MM.1S (cell line): ENCODE data around the gene CDC34.

Experiments
- DNase-seq: peaks from one replicate; pipeline ENCODE4 v3.0.0-alpha.2; 2015
- H2AFZ ChIP-seq: fragments of 300-600 bp; sonication (generic); 2 replicates; pipeline ENCODE4 v1.6.0; 2016; ENCODE audit warnings: antibody characterized with exemption, low read length
- H3F3A ChIP-seq: fragments of 300-600 bp; sonication (generic); 2 replicates; pipeline ENCODE4 v1.6.1; 2016; ENCODE audit warnings: mild to moderate bottlenecking, antibody characterized with exemption, low read length, moderate library complexity, mixed read lengths; ENCODE audit not compliant: insufficient read depth
- H3K27ac ChIP-seq: fragments of 300-600 bp; sonication (generic); 2 replicates; pipeline ENCODE4 v1.5.1; 2016; ENCODE audit warnings: mild to moderate bottlenecking, low read length
- H3K27me3 ChIP-seq: fragments of 300-600 bp; sonication (generic); replicated peaks from 2 replicates; pipeline ENCODE4 v1.6.0; 2016; ENCODE audit warnings: low read length; ENCODE audit not compliant: insufficient read depth
- H3K36me3 ChIP-seq: fragments of 300-600 bp; sonication (generic); replicated peaks from 2 replicates; pipeline ENCODE4 v1.6.1; 2016; ENCODE audit warnings: mild to moderate bottlenecking, low read length, mixed read lengths; ENCODE audit not compliant: insufficient read depth
- H3K4me1 ChIP-seq: fragments of 300-600 bp; sonication (generic); 2 replicates; pipeline ENCODE4 v1.6.1; 2016; ENCODE audit warnings: low read length, mixed read lengths
- H3K4me2 ChIP-seq: fragments of 300-600 bp; sonication (generic); 2 replicates; pipeline ENCODE4 v1.6.0; 2016; ENCODE audit warnings: low read depth, low read length
- H3K4me3 ChIP-seq: fragments of 300-600 bp; sonication (generic); 2 replicates; pipeline ENCODE4 v1.5.1; 2016; ENCODE audit warnings: low read length, mixed read lengths
- H3K79me2 ChIP-seq: fragments of 300-600 bp; sonication (generic); 2 replicates; pipeline ENCODE4 v1.6.1; 2016; ENCODE audit warnings: mixed run types, low read length, mixed read lengths
- H3K9ac ChIP-seq: fragments of 300-600 bp; sonication (generic); 2 replicates; pipeline ENCODE4 v1.6.1; 2016; ENCODE audit warnings: low read length, mixed read lengths
- H3K9me2 ChIP-seq: fragments of 300-600 bp; sonication (generic); replicated peaks from 2 replicates; pipeline ENCODE4 v1.6.1; 2016; ENCODE audit warnings: mild to moderate bottlenecking, low read length, mixed read lengths; ENCODE audit not compliant: insufficient read depth
- H3K9me3 ChIP-seq: fragments of 300-600 bp; sonication (generic); replicated peaks from 2 replicates; pipeline ENCODE4 v1.6.1; 2016; ENCODE audit warnings: mild to moderate bottlenecking, low read length, mixed read lengths; ENCODE audit not compliant: insufficient read depth
- H4K20me1 ChIP-seq: fragments of 300-600 bp; sonication (generic); 2 replicates; pipeline ENCODE4 v1.6.1; 2016; ENCODE audit warnings: mild to moderate bottlenecking, low read length, moderate library complexity, mixed read lengths; ENCODE audit not compliant: insufficient read depth
- CTCF ChIP-seq: fragments of 300-600 bp; sonication (generic); IDR thresholded peaks from 2 replicates; pipeline ENCODE4 v1.5.1; 2016; ENCODE audit warnings: antibody characterized with exemption, low read length, mixed read lengths
- EZH2 ChIP-seq: fragments of 300-600 bp; sonication (generic); optimal IDR thresholded peaks from 2 replicates; pipeline ENCODE3; 2017; ENCODE audit warnings: low read depth, mild to moderate bottlenecking, antibody characterized with exemption, low read length, mixed read lengths
- EZH2phosphoT487 ChIP-seq: fragments of 300-600 bp; sonication (generic); IDR thresholded peaks from 2 replicates; pipeline ENCODE4 v1.6.1; 2018; ENCODE audit warnings: antibody characterized with exemption, low read length

Gene CDC34

GRCh38 chr19:488505-489417 lies 42.8 kb upstream of the CDC34 start:
- DNase-seq, result peak; percentile 97
- Histone ChIP-seq H3K9me3 (no peaks in the 10 kb centered on the region), H4K20me1 (no peaks in the 10 kb centered on the region), H2AFZ (peak overlapping the region; percentile 98), H3K79me2 (no peaks in the 10 kb centered on the region), H3K36me3 (no peaks in the 10 kb centered on the region), H3K9ac (peak overlapping the region; percentile 91), H3K27ac (peak overlapping the region; percentile 10; the same call in 1 of the 2 replicates), H3K4me3 (peak overlapping the region; percentile 93), H3K27me3 (peaks cover 36% of the 10 kb centered on the region), H3F3A (peaks cover 4% of the 10 kb centered on the region; the same call in 1 of the 2 replicates), H3K4me2 (peak overlapping the region; percentile 98), H3K9me2 (no peaks in the 10 kb centered on the region), H3K4me1 (peaks cover 4% of the 10 kb centered on the region; the same call in 1 of the 2 replicates)
- TF ChIP-seq EZH2 (no peak), EZH2phosphoT487 (no peak), CTCF (no peak)

- Histone ChIP-seq H4K20me1 (no peaks in the 10 kb centered on the region), H3F3A (peaks cover 4% of the 10 kb centered on the region; the same call in 1 of the 2 replicates), H3K27me3 (peaks cover 30% of the 10 kb centered on the region), H3K9me3 (no peaks in the 10 kb centered on the region), H3K36me3 (no peaks in the 10 kb centered on the region), H3K4me3 (peak overlapping the region; percentile 93), H3K4me1 (peaks cover 4% of the 10 kb centered on the region; the same call in 1 of the 2 replicates), H2AFZ (peak overlapping the region; percentile 85), H3K4me2 (peak overlapping the region; percentile 98), H3K79me2 (no peaks in the 10 kb centered on the region), H3K27ac (no peak overlapping the region), H3K9ac (peak overlapping the region; percentile 52; the same call in 1 of the 2 replicates), H3K9me2 (no peaks in the 10 kb centered on the region)
- DNase-seq, result no peak
- no peak for TF ChIP-seq CTCF
- TF ChIP-seq EZH2, result no peak
- TF ChIP-seq EZH2phosphoT487, result no peak
Observed at GRCh38 chr19:489418-490196, 42.0 kb upstream of the CDC34 start.

GRCh38 chr19:491146-491741 lies 40.3 kb upstream of the CDC34 start:
- DNase-seq, result no peak
- H3K9me3 ChIP-seq, result no peaks in the 10 kb centered on the region
- peaks cover 4% of the 10 kb centered on the region; the same call in 1 of the 2 replicates for H3K4me1 ChIP-seq
- no peak overlapping the region for H3K4me3 ChIP-seq
- no peak overlapping the region for H2AFZ ChIP-seq
- H3K36me3 ChIP-seq, result no peaks in the 10 kb centered on the region
- H3K79me2 ChIP-seq, result no peaks in the 10 kb centered on the region
- no peak for TF ChIP-seq EZH2phosphoT487
- no peak for TF ChIP-seq CTCF
- TF ChIP-seq EZH2, result no peak
- peaks cover 4% of the 10 kb centered on the region; the same call in 1 of the 2 replicates for H3F3A ChIP-seq
- H3K27ac ChIP-seq, result no peak overlapping the region
- no peaks in the 10 kb centered on the region for H4K20me1 ChIP-seq
- no peaks in the 10 kb centered on the region for H3K9me2 ChIP-seq
- no peak overlapping the region for H3K9ac ChIP-seq
- peaks cover 14% of the 10 kb centered on the region for H3K27me3 ChIP-seq
- no peak overlapping the region for H3K4me2 ChIP-seq
